Panc1 (cell line): ENCODE results near the gene ENOX1. TPM values are rescaled to one million over a fixed set of nuclear protein-coding genes. Genes with fewer than 3 reads are reported as not detected.

Source experiments
- ATAC-seq: fragments of 200-7000 bp; cut with Tn5 transposase; 2 replicates; pipeline ENCODE4 v1.9.1; 2020; ENCODE audit warnings: mild to moderate bottlenecking, moderate library complexity
- BruUV-seq: library from RNA; stranded (reverse); fragments of 400-500 nt; replicated peaks from 2 replicates; lab custom pipeline; 2021; lab: Mats Ljungman, UMichigan
- CTCF ChIA-PET: fragments of 300-600 bp; sonication (Branson Sonifier 250); formaldehyde crosslinking; loops from one replicate; lab custom pipeline; 2022; ENCODE audit warnings: antibody characterized with exemption; lab: Charles Lee
- POLR2A ChIA-PET: fragments of 300-600 bp; sonication (Branson Sonifier 250); formaldehyde crosslinking; loops from one replicate; lab custom pipeline; 2022; ENCODE audit warnings: antibody characterized with exemption; lab: Charles Lee
- DNase-seq: peaks from one replicate; pipeline ENCODE4 v3.0.0-alpha.2; 2010; ENCODE audit warnings: low read depth, low spot score
- H3K27ac ChIP-seq: 2 replicates; pipeline ENCODE4 v1.5.1; 2011; ENCODE audit warnings: mild to moderate bottlenecking, low read length, inconsistent platforms
- H3K27me3 ChIP-seq: fragments of 200-500 bp; sonication (Bioruptor generic); 2 replicates; pipeline ENCODE4 v1.6.0; 2014; ENCODE audit warnings: low read length, inconsistent platforms; ENCODE audit not compliant: control insufficient read depth, insufficient read depth
- H3K36me3 ChIP-seq: fragments of 200-500 bp; sonication (Bioruptor generic); 2 replicates; pipeline ENCODE4 v1.5.1; 2014; ENCODE audit warnings: inconsistent platforms, mild to moderate bottlenecking, low read length, moderate library complexity; ENCODE audit not compliant: control insufficient read depth, insufficient read depth
- H3K4me1 ChIP-seq: 2 replicates; pipeline ENCODE4 v1.5.1; 2011; ENCODE audit warnings: inconsistent platforms, mild to moderate bottlenecking, low read length, moderate library complexity; ENCODE audit not compliant: control insufficient read depth, insufficient read depth
- H3K4me3 ChIP-seq, 2 experiments: 2 replicates each; pipeline ENCODE4 v1.5.1; 2011 to 2012; ENCODE audit warnings: low read depth in 2 of 2, low read length in 2 of 2, mild to moderate bottlenecking in 2 of 2, inconsistent platforms in 1 of 2, moderate library complexity in 1 of 2
- H3K9me3 ChIP-seq: fragments of 200-500 bp; sonication (Bioruptor generic); 2 replicates; pipeline ENCODE4 v1.5.1; 2014; ENCODE audit warnings: low read depth, mild to moderate bottlenecking, inconsistent platforms, low read length, moderate library complexity; ENCODE audit not compliant: control insufficient read depth, insufficient read depth
- POLR2AphosphoS5 ChIP-seq: IDR thresholded peaks from 2 replicates; pipeline ENCODE4 v1.6.1; 2012; ENCODE audit warnings: mild to moderate bottlenecking, low read depth, low read length, moderate library complexity
- SIN3A ChIP-seq: IDR thresholded peaks from 2 replicates; pipeline ENCODE4 v1.6.1; 2012; ENCODE audit warnings: low read depth, mild to moderate bottlenecking, low read length, moderate library complexity, borderline replicate concordance; ENCODE audit not compliant: insufficient read depth
- TCF7L2 ChIP-seq: IDR thresholded peaks from 2 replicates; pipeline ENCODE4 v1.6.1; 2011; ENCODE audit warnings: mild to moderate bottlenecking, low read depth, low read length, inconsistent platforms
- in situ Hi-C: cut with HindIII; loops from 2 replicates; pipeline ENCODE4 v1.10.0; 2016; ENCODE audit warnings: low sequenced_read_pairs, low pct_unique_long_range_greater_than_20kb
- intact Hi-C: fragments of 100-400 bp; cut with micrococcal nuclease; formaldehyde crosslinking; loops from one replicate; pipeline ENCODE4 v1.10.0; 2022; ENCODE audit not compliant: unreplicated experiment
- total RNA-seq: library from RNA; stranded (reverse); gene quantifications from one replicate; pipeline ENCODE4 v1.2.1, GENCODE V29; 2021; ENCODE audit not compliant: unreplicated experiment
- TF ChIP-seq, protein P1 (sequence below), 2 experiments: IDR thresholded peaks; 2 replicates each; pipeline ENCODE4 v1.6.1; 2011 to 2012; ENCODE audit warnings: low read depth in 2 of 2, control low read depth in 1 of 2, low read length in 1 of 2, mild to moderate bottlenecking in 1 of 2, moderate library complexity in 1 of 2; ENCODE audit not compliant: insufficient read depth in 1 of 2
- TF ChIP-seq, protein P2 (sequence below): fragments of 450-650 bp; IDR thresholded peaks from 2 replicates; pipeline ENCODE4 v1.5.1; 2017; ENCODE audit warnings: mild to moderate bottlenecking

Gene ENOX1
- total RNA-seq, 1 experiment from 2014 or later: 0.23 TPM

DNA sequence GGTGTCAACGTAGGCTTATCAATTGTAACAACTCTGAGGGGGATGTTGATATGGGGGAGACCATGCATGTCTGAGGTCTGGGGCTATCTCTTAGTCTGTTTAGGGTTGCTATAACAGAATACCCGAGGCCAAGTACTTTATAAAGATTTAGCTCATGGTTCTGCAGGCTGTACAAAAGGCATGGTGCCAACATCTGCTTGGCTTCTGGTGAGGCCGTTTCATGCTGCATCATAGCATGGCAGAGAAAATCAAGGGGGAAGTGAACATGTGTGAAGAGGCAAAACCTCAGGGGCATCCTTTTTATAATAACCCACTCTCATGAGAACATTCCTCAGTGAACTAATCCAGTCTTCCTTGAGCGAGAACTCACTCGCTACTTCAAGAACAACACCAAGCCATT lies 353.8 kb downstream of the ENOX1 start:
- DNase-seq (no peak), ATAC-seq (no peak)
- Histone ChIP-seq H3K27ac (no peak overlapping the region), H3K9me3 (no peaks in the 10 kb centered on the region), H3K4me3 (no peak overlapping the region), H3K4me1 (no peaks in the 10 kb centered on the region), H3K27me3 (no peaks in the 10 kb centered on the region), H3K36me3 (no peaks in the 10 kb centered on the region)
- ChIA-PET POLR2A (no interaction called here), CTCF (no interaction called here)
- intact Hi-C loops (no loop called here), in situ Hi-C loops (no loop called here)
- BruUV-seq: no TSS peak
- TF ChIP-seq POLR2AphosphoS5: no peak
- TF ChIP-seq, protein P1, sequence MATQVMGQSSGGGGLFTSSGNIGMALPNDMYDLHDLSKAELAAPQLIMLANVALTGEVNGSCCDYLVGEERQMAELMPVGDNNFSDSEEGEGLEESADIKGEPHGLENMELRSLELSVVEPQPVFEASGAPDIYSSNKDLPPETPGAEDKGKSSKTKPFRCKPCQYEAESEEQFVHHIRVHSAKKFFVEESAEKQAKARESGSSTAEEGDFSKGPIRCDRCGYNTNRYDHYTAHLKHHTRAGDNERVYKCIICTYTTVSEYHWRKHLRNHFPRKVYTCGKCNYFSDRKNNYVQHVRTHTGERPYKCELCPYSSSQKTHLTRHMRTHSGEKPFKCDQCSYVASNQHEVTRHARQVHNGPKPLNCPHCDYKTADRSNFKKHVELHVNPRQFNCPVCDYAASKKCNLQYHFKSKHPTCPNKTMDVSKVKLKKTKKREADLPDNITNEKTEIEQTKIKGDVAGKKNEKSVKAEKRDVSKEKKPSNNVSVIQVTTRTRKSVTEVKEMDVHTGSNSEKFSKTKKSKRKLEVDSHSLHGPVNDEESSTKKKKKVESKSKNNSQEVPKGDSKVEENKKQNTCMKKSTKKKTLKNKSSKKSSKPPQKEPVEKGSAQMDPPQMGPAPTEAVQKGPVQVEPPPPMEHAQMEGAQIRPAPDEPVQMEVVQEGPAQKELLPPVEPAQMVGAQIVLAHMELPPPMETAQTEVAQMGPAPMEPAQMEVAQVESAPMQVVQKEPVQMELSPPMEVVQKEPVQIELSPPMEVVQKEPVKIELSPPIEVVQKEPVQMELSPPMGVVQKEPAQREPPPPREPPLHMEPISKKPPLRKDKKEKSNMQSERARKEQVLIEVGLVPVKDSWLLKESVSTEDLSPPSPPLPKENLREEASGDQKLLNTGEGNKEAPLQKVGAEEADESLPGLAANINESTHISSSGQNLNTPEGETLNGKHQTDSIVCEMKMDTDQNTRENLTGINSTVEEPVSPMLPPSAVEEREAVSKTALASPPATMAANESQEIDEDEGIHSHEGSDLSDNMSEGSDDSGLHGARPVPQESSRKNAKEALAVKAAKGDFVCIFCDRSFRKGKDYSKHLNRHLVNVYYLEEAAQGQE (IDR thresholded peaks at IDR 0.05; ENCODE audit: insufficient read depth in 1 of 2, low read depth in 2 of 2, low read length in 1 of 2): no peak
- TF ChIP-seq, protein P2, sequence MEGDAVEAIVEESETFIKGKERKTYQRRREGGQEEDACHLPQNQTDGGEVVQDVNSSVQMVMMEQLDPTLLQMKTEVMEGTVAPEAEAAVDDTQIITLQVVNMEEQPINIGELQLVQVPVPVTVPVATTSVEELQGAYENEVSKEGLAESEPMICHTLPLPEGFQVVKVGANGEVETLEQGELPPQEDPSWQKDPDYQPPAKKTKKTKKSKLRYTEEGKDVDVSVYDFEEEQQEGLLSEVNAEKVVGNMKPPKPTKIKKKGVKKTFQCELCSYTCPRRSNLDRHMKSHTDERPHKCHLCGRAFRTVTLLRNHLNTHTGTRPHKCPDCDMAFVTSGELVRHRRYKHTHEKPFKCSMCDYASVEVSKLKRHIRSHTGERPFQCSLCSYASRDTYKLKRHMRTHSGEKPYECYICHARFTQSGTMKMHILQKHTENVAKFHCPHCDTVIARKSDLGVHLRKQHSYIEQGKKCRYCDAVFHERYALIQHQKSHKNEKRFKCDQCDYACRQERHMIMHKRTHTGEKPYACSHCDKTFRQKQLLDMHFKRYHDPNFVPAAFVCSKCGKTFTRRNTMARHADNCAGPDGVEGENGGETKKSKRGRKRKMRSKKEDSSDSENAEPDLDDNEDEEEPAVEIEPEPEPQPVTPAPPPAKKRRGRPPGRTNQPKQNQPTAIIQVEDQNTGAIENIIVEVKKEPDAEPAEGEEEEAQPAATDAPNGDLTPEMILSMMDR: no peak
- TF ChIP-seq SIN3A: no peak
- TF ChIP-seq TCF7L2: no peak

DNA sequence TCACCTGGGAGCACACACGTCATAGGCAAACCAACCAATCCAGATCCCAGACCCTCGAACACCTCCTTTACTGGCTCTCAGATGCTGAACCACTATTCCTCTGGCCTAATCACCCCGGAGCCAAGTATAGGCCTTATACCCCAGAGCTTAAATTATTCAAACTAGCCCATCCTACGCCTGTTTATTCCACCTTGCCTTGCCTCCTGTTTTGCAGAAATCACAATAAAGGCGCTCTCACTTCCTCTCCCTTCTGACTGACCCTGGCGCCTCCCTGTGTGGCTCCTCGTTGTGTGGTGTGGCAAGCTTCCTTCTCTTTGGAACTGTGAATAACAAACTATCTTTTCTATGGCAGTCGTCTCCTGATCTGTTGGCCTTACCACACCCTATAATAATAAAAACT lies 354.9 kb downstream of the ENOX1 start:
- Histone ChIP-seq H3K36me3 (no peaks in the 10 kb centered on the region), H3K4me3 (no peak overlapping the region), H3K4me1 (no peaks in the 10 kb centered on the region), H3K9me3 (no peaks in the 10 kb centered on the region), H3K27ac (no peak overlapping the region), H3K27me3 (no peaks in the 10 kb centered on the region)
- no TSS peak for BruUV-seq
- in situ Hi-C loops: no loop called here
- intact Hi-C loops: no loop called here
- DNase-seq (no peak), ATAC-seq (no peak)
- POLR2A ChIA-PET: no interaction called here
- TF ChIP-seq TCF7L2 (no peak), POLR2AphosphoS5 (no peak), SIN3A (no peak)
- TF ChIP-seq, protein P1 (IDR thresholded peaks at IDR 0.05; ENCODE audit: insufficient read depth in 1 of 2, low read depth in 2 of 2, low read length in 1 of 2): no peak
- TF ChIP-seq, protein P2: no peak
- CTCF ChIA-PET: no interaction called here
